NT2/D1 (cell line): ENCODE data around the gene CD300C.

ENCODE experiments used
- SUZ12 ChIP-seq: IDR thresholded peaks from 2 replicates; pipeline ENCODE4 v1.6.1; 2011; ENCODE audit not compliant: insufficient read length, insufficient read depth; ENCODE audit errors: extremely low read depth
- YY1 ChIP-seq: IDR thresholded peaks from 2 replicates; pipeline ENCODE4 v1.6.1; 2011; ENCODE audit not compliant: insufficient read length, insufficient read depth
- ZNF274 ChIP-seq: IDR thresholded peaks from 2 replicates; pipeline ENCODE4 v1.6.1; 2011; ENCODE audit warnings: mild to moderate bottlenecking, low read depth, low read length

DNA sequence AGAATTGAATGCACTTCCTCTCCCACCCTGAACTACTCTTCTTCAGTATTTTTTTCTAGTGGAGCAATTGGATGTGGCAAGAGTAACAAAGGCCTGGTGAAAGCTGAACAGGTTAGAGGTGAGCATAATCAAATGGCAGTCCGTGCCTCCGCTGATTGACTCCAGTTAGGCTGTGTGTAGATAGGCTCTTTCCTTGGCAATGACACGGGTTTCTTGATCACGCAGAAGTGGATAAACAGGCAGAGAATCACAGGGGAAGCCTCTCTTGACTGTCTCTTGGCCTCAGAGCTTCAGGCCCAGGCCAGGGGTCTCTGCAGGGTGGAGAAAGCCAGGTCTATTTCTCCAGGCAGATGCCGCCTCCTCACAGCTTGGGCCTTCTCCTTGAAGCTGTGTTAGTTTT lies 18.8 kb downstream of the CD300C start:
- TF ChIP-seq YY1 (no peak), ZNF274 (no peak), SUZ12 (no peak)
